ENCODE measurements around the gene ANKRD28. TPM values are rescaled to one million over a fixed set of nuclear protein-coding genes. Genes with fewer than 3 reads are reported as not detected.

The ANKRD28 gene
- total and polyA plus RNA-seq, 9 of the 15 experiments (the other 6 are each of a cell fraction or from before 2014, with no cell fraction given) = 11.7 to 66.0 (median 36.7) TPM

DNA sequence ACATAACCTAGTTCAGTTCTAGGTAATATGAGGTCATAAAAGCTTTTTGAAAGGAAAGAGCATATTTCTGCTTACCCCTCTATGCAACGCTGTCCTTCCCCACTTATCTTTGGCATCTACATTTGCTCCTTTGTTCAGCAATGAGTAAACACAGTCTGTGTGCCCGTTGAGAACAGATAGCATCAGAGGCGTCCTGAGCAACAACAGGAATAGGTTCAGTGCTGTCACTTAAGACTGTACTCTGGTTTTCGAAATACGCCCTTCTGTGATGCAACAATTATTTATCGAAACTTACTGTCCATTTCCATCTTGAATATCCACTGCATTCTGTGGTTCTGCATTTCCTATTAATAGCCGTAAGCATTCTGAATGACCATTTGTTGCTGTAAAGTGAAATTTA, 111.9 kb downstream of the ANKRD28 start:
- no peak overlapping the region for H3K9ac ChIP-seq (ENCODE audit: insufficient read depth in 1 of 2, low read depth in 2 of 2, low read length in 2 of 2)
- TF ChIP-seq MEF2D (tag; conservative IDR thresholded peaks at IDR 0.05; ENCODE audit: low read depth) = 0 out of 2 replicates have a peak, but pooled peaks have one; percentile 28
- TF ChIP-seq, protein P1, sequence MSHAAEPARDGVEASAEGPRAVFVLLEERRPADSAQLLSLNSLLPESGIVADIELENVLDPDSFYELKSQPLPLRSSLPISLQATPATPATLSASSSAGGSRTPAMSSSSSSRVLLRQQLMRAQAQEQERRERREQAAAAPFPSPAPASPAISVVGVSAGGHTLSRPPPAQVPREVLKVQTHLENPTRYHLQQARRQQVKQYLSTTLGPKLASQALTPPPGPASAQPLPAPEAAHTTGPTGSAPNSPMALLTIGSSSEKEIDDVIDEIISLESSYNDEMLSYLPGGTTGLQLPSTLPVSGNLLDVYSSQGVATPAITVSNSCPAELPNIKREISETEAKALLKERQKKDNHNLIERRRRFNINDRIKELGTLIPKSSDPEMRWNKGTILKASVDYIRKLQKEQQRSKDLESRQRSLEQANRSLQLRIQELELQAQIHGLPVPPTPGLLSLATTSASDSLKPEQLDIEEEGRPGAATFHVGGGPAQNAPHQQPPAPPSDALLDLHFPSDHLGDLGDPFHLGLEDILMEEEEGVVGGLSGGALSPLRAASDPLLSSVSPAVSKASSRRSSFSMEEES (CRISPR knock-in tag; IDR thresholded peaks at IDR 0.05) = no peak
- TF ChIP-seq, protein P2, sequence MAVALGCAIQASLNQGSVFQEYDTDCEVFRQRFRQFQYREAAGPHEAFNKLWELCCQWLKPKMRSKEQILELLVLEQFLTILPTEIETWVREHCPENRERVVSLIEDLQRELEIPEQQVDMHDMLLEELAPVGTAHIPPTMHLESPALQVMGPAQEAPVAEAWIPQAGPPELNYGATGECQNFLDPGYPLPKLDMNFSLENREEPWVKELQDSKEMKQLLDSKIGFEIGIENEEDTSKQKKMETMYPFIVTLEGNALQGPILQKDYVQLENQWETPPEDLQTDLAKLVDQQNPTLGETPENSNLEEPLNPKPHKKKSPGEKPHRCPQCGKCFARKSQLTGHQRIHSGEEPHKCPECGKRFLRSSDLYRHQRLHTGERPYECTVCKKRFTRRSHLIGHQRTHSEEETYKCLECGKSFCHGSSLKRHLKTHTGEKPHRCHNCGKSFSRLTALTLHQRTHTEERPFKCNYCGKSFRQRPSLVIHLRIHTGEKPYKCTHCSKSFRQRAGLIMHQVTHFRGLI (CRISPR knock-in tag; IDR thresholded peaks at IDR 0.05) = no peak
- TF ChIP-seq MEF2A (IDR thresholded peaks at IDR 0.05; ENCODE audit: control insufficient read depth, low read depth, low read length) = no peak
- TF ChIP-seq ZFP30 (CRISPR knock-in tag; IDR thresholded peaks at IDR 0.05; ENCODE audit: borderline replicate concordance) = no peak
- TF ChIP-seq ETV1 (tag; conservative IDR thresholded peaks at IDR 0.05; ENCODE audit: low read depth) = no peak
- 0 out of 4 replicates have a peak, but pooled peaks of 1 of the 2 experiments have one; percentile 19 for TF ChIP-seq MAZ (CRISPR knock-in tag; conservative IDR thresholded peaks at IDR 0.05 in 1 of 2, IDR thresholded peaks at IDR 0.05 in 1 of 2)
- no peak for TF ChIP-seq RFX1 (IDR thresholded peaks at IDR 0.05)
- TF ChIP-seq BACH1 (tag; IDR thresholded peaks at IDR 0.05) = no peak
- TF ChIP-seq SIRT6 (IDR thresholded peaks at IDR 0.05; ENCODE audit: low read depth, low read length) = no peak
- 0 out of 2 replicates have a peak, but pooled peaks have one; percentile 39 for TF ChIP-seq ZNF644 (tag; IDR thresholded peaks at IDR 0.05; ENCODE audit: low read depth)
- TF ChIP-seq NRF1 (conservative IDR thresholded peaks at IDR 0.05 in 1 of 2, IDR thresholded peaks at IDR 0.05 in 1 of 2) = no peak
- TF ChIP-seq DPF2 (IDR thresholded peaks at IDR 0.05) = 0 out of 2 replicates have a peak, but pooled peaks have one; percentile 35
- TF ChIP-seq GATAD2B (IDR thresholded peaks at IDR 0.05; ENCODE audit: borderline replicate concordance) = no peak
- TF ChIP-seq, protein P3, sequence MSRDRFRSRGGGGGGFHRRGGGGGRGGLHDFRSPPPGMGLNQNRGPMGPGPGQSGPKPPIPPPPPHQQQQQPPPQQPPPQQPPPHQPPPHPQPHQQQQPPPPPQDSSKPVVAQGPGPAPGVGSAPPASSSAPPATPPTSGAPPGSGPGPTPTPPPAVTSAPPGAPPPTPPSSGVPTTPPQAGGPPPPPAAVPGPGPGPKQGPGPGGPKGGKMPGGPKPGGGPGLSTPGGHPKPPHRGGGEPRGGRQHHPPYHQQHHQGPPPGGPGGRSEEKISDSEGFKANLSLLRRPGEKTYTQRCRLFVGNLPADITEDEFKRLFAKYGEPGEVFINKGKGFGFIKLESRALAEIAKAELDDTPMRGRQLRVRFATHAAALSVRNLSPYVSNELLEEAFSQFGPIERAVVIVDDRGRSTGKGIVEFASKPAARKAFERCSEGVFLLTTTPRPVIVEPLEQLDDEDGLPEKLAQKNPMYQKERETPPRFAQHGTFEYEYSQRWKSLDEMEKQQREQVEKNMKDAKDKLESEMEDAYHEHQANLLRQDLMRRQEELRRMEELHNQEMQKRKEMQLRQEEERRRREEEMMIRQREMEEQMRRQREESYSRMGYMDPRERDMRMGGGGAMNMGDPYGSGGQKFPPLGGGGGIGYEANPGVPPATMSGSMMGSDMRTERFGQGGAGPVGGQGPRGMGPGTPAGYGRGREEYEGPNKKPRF (IDR thresholded peaks at IDR 0.05; ENCODE audit: low read depth, low read length) = no peak
- TF ChIP-seq SMARCA4 (IDR thresholded peaks at IDR 0.05) = peak; percentile 47; the same call in 1 of the 2 replicates

More for the DNA sequence above, 111.9 kb downstream of the ANKRD28 start:
- POLR2A ChIA-PET = no interaction called here
- peaks cover 4 to 16% of the 10 kb centered on the region in 2 experiments; a peak in 2 of 5 replicates for H3K4me1 ChIP-seq (replicated peaks in 1 of 2; ENCODE audit: control insufficient read depth in 2 of 2, insufficient read depth in 2 of 2, low read length in 2 of 2)
- no peak for FAIRE-seq
- H2AFZ ChIP-seq (ENCODE audit: low read depth, low read length) = no peak overlapping the region
- no peak overlapping the region for H3K4me3 ChIP-seq
- in situ Hi-C loops (cut with MboI) (no loop called here), intact Hi-C loops (cut with micrococcal nuclease) (no loop called here)
- CTCF ChIA-PET (ENCODE audit: low intra/inter-chr PET ratio) = no interaction called here
- H3K36me3 ChIP-seq (ENCODE audit: control insufficient read depth, insufficient read depth, low read length) = peaks cover 73% of the 10 kb centered on the region
- H3K9me3 ChIP-seq (replicated peaks; ENCODE audit: control insufficient read depth, insufficient read depth, low read depth, low read length) = no peaks in the 10 kb centered on the region
- H4K20me1 ChIP-seq (replicated peaks; ENCODE audit: control insufficient read depth, insufficient read depth, low read length) = no peaks in the 10 kb centered on the region
- no peaks in the 10 kb centered on the region for H3K9me1 ChIP-seq (ENCODE audit: control insufficient read depth, insufficient read depth, low read length)
- BruUV-seq (replicated peaks) = no TSS peak
- H3K4me2 ChIP-seq (ENCODE audit: insufficient read depth, low read length) = no peak overlapping the region
- H3K27ac ChIP-seq (ENCODE audit: extremely low read depth, low read depth, low read length) = no peak overlapping the region
- peak; percentile 63 for ATAC-seq
- H3K79me2 ChIP-seq (ENCODE audit: control insufficient read depth, insufficient read depth, low read length) = no peaks in the 10 kb centered on the region
- peak in 1 of 4 experiments; percentile 12 for DNase-seq (ENCODE audit: extremely low read depth in 1 of 4, low spot score in 3 of 4)
- 59% methylated on average over 7 of the region's 7 CpGs for WGBS (ENCODE audit: insufficient coverage, low coverage, missing lambda C conversion rate)
- H3K27me3 ChIP-seq (ENCODE audit: control insufficient read depth in 2 of 2, insufficient read depth in 2 of 2, low read length in 2 of 2) = no peaks in the 10 kb centered on the region

All from K562 (cell line).